SK-N-SH (cell line): ENCODE data around the gene APBB1IP. TPM values are rescaled to one million over a fixed set of nuclear protein-coding genes. Genes with fewer than 3 reads are reported as not detected.

ENCODE experiments used
- CTCF ChIA-PET: fragments of 300-600, 350-600 bp; formaldehyde crosslinking; extraction: SDS; loops from one replicate; lab custom pipeline; 2021; lab: Yijun Ruan, JAX
- POLR2A ChIA-PET: fragments of 350-600 bp; sonication (Branson Sonifier 250); formaldehyde crosslinking; extraction: SDS; loops from one replicate; lab custom pipeline; 2020; ENCODE audit warnings: antibody characterized with exemption, inconsistent platforms; lab: Yijun Ruan, JAX
- DNase-seq: peaks from one replicate; pipeline ENCODE4 v3.0.0; 2012
- H2AFZ ChIP-seq: fragments of 200-600 bp; sonication (generic); 2 replicates; pipeline ENCODE4 v1.8.1; 2016; ENCODE audit warnings: antibody characterized with exemption, mild to moderate bottlenecking, low read depth
- H3F3A ChIP-seq: fragments of 200-600 bp; sonication (generic); replicated peaks from 2 replicates; pipeline ENCODE3; 2016; ENCODE audit warnings: antibody characterized with exemption, mild to moderate bottlenecking; ENCODE audit not compliant: insufficient read depth
- H3K27ac ChIP-seq, 2 experiments: fragments of 200-500 bp in 1 of 2; fragments of 200-600 bp in 1 of 2; sonication (Bioruptor generic) in 1 of 2; sonication (generic), shearing (Covaris generic) in 1 of 2; 2 replicates each; pipeline versions ENCODE4 v1.5.1 to v1.6.1; 2014 to 2016; ENCODE audit warnings: low read depth in 2 of 2, inconsistent platforms in 1 of 2, low read length in 1 of 2, mild to moderate bottlenecking in 1 of 2, mixed read lengths in 1 of 2
- H3K27me3 ChIP-seq: fragments of 200-600 bp; sonication (generic), shearing (Covaris generic); 2 replicates; pipeline ENCODE4 v1.6.1; 2016; ENCODE audit warnings: mixed run types; ENCODE audit not compliant: insufficient read depth
- H3K36me3 ChIP-seq, 2 experiments: fragments of 200-500 bp in 1 of 2; fragments of 200-600 bp in 1 of 2; sonication (Bioruptor generic) in 1 of 2; sonication (generic) in 1 of 2; replicated peaks in 1 of 2; 2 replicates each; pipeline versions ENCODE3 to v1.5.1; 2014 to 2016; ENCODE audit warnings: low read length in 1 of 2, mild to moderate bottlenecking in 1 of 2; ENCODE audit not compliant: insufficient read depth in 2 of 2, control insufficient read depth in 1 of 2
- H3K4me1 ChIP-seq, 2 experiments: fragments of 200-500 bp in 1 of 2; fragments of 200-600 bp in 1 of 2; sonication (Bioruptor generic) in 1 of 2; sonication (generic), shearing (Covaris generic) in 1 of 2; 2 replicates each; pipeline versions ENCODE4 v1.5.1 to v1.6.1; 2014 to 2016; ENCODE audit warnings: low read depth in 1 of 2, low read length in 1 of 2, mixed run types in 1 of 2; ENCODE audit not compliant: insufficient read depth in 2 of 2, control insufficient read depth in 1 of 2
- H3K4me2 ChIP-seq: fragments of 200-600 bp; sonication (generic), shearing (Covaris generic); 2 replicates; pipeline ENCODE4 v1.6.1; 2017; ENCODE audit warnings: mixed run types
- H3K4me3 ChIP-seq, 2 experiments: fragments of 200-500 bp in 1 of 2; fragments of 200-600 bp in 1 of 2; sonication (Bioruptor generic) in 1 of 2; sonication (generic), shearing (Covaris generic) in 1 of 2; 2 replicates each; pipeline versions ENCODE4 v1.5.1 to v1.8.1; 2014 to 2016; ENCODE audit warnings: low read depth in 2 of 2, inconsistent platforms in 1 of 2, low read length in 1 of 2, mild to moderate bottlenecking in 1 of 2, mixed read lengths in 1 of 2, moderate library complexity in 1 of 2
- H3K79me2 ChIP-seq: fragments of 200-600 bp; sonication (generic); 2 replicates; pipeline ENCODE4 v1.8.1; 2017; ENCODE audit warnings: mild to moderate bottlenecking; ENCODE audit not compliant: insufficient read depth
- H3K9ac ChIP-seq: fragments of 200-600 bp; sonication (generic); 2 replicates; pipeline ENCODE4 v1.6.1; 2017; ENCODE audit warnings: mixed run types
- H3K9me2 ChIP-seq: fragments of 200-600 bp; sonication (generic); 2 replicates; pipeline ENCODE4 v1.6.1; 2017; ENCODE audit warnings: mixed run types
- H3K9me3 ChIP-seq: fragments of 200-600 bp; sonication (generic); 2 replicates; pipeline ENCODE4 v1.6.1; 2017; ENCODE audit warnings: mixed run types, mild to moderate bottlenecking, moderate library complexity
- H4K20me1 ChIP-seq: fragments of 200-600 bp; sonication (generic); 2 replicates; pipeline ENCODE4 v1.6.1; 2017; ENCODE audit warnings: mild to moderate bottlenecking, mixed run types; ENCODE audit not compliant: insufficient read depth
- ELF1 ChIP-seq: IDR thresholded peaks from 2 replicates; pipeline ENCODE4 v1.4.0; 2012
- EZH2phosphoT487 ChIP-seq: fragments of 200-600 bp; sonication (generic); IDR thresholded peaks from 2 replicates; pipeline ENCODE4 v1.6.1; 2017; ENCODE audit warnings: low read depth, mixed run types, mild to moderate bottlenecking, antibody characterized with exemption, moderate library complexity, borderline replicate concordance
- FOXM1 ChIP-seq: IDR thresholded peaks from 2 replicates; pipeline ENCODE4 v1.4.0; 2012; ENCODE audit warnings: low read depth, mild to moderate bottlenecking
- JUND ChIP-seq: IDR thresholded peaks from 2 replicates; pipeline ENCODE4 v1.4.0; 2012
- NFIC ChIP-seq: IDR thresholded peaks from 2 replicates; pipeline ENCODE4 v1.4.0; 2012; ENCODE audit warnings: borderline replicate concordance
- NRF1 ChIP-seq: IDR thresholded peaks from 2 replicates; pipeline ENCODE4 v1.6.1; 2012; ENCODE audit warnings: low read depth, mild to moderate bottlenecking, low read length
- RAD21 ChIP-seq: IDR thresholded peaks from 2 replicates; pipeline ENCODE4 v1.6.1; 2012; ENCODE audit warnings: mild to moderate bottlenecking, low read length
- RFX5 ChIP-seq: IDR thresholded peaks from 2 replicates; pipeline ENCODE4 v1.6.1; 2012; ENCODE audit warnings: mild to moderate bottlenecking, improper control_type of control experiment, low read length
- TAF1 ChIP-seq: IDR thresholded peaks from 2 replicates; pipeline ENCODE4 v1.6.1; 2012; ENCODE audit warnings: low read depth, mild to moderate bottlenecking, low read length, moderate library complexity, borderline replicate concordance
- TCF12 ChIP-seq: IDR thresholded peaks from 2 replicates; pipeline ENCODE4 v1.4.0; 2012
- TEAD4 ChIP-seq: IDR thresholded peaks from 2 replicates; pipeline ENCODE4 v1.4.0; 2012; ENCODE audit warnings: mild to moderate bottlenecking, borderline replicate concordance; ENCODE audit not compliant: insufficient read depth
- YY1 ChIP-seq: IDR thresholded peaks from 2 replicates; pipeline ENCODE4 v1.4.0; 2012; ENCODE audit warnings: low read depth, mild to moderate bottlenecking
- WGBS: methylation state at CpG from one replicate; pipeline ENCODE4 v1.1.6; 2017; ENCODE audit warnings: low lambda C conversion rate; 5-methylcytosine and 5-hydroxymethylcytosine counted together
- polyA plus RNA-seq, 3 experiments: library from polyadenylated mRNA; depleted of rRNA; stranded (reverse); fragments of >200 nt; gene quantifications; 2 replicates each; pipeline ENCODE4 v1.2.3, GENCODE V29; 2012
- TF ChIP-seq, protein P1 (sequence below): fragments of 200-600 bp; sonication (generic); IDR thresholded peaks from 2 replicates; pipeline ENCODE4 v1.6.1; 2017; ENCODE audit warnings: antibody characterized with exemption, mild to moderate bottlenecking, moderate library complexity
- TF ChIP-seq, protein P2 (sequence below): fragments of 150-350 bp; IDR thresholded peaks from 2 replicates; pipeline ENCODE4 v1.6.1; 2017; ENCODE audit warnings: antibody characterized with exemption, low read length, low read depth, borderline replicate concordance
- TF ChIP-seq, protein P3 (sequence below): IDR thresholded peaks from 2 replicates; pipeline ENCODE4; 2012
- TF ChIP-seq, protein P4 (sequence below): IDR thresholded peaks from 2 replicates; pipeline ENCODE4 v1.4.0; 2012; ENCODE audit warnings: low read depth, borderline replicate concordance
- TF ChIP-seq, protein P5 (sequence below): fragments of 150-350 bp; IDR thresholded peaks from 2 replicates; pipeline ENCODE4 v1.6.1; 2016; ENCODE audit warnings: mild to moderate bottlenecking, low read depth, low read length

APBB1IP gene
- polyA plus RNA-seq, 1 of the 3 experiments (the other 2 are of a cell fraction) = not detected

DNA sequence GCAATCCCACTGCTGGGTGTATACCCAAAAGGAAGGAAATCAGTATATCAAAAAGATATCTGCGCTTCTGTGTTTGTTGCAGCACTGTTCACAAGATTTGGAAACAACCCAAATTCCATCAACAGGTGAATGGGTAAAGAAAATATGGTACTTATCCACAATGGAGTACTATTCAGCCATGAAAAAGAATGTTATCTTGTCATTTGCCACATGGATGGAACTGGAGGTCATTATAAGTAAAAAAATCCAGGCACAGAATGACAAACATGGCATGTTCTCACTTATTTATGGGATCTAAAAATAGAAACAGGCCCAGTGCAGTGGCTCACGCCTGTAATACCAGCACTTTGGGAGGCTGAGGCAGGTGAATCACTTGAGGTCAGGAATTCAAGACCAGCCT lies 15.7 kb downstream of the APBB1IP start:
- 7% methylated on average over 2 of the region's 2 CpGs for WGBS

More for the DNA sequence above, 15.7 kb downstream of the APBB1IP start:
- Histone ChIP-seq H3K4me1 (no peaks in the 10 kb centered on the region), H3K4me2 (no peak overlapping the region), H3K27ac (no peak overlapping the region), H3K9me3 (no peaks in the 10 kb centered on the region), H3K79me2 (no peaks in the 10 kb centered on the region), H2AFZ (no peak overlapping the region)
- POLR2A ChIA-PET = no interaction called here
- DNase-seq = no peak
- TF ChIP-seq FOXM1 = no peak
- TF ChIP-seq RAD21 = no peak
- TF ChIP-seq, protein P1, sequence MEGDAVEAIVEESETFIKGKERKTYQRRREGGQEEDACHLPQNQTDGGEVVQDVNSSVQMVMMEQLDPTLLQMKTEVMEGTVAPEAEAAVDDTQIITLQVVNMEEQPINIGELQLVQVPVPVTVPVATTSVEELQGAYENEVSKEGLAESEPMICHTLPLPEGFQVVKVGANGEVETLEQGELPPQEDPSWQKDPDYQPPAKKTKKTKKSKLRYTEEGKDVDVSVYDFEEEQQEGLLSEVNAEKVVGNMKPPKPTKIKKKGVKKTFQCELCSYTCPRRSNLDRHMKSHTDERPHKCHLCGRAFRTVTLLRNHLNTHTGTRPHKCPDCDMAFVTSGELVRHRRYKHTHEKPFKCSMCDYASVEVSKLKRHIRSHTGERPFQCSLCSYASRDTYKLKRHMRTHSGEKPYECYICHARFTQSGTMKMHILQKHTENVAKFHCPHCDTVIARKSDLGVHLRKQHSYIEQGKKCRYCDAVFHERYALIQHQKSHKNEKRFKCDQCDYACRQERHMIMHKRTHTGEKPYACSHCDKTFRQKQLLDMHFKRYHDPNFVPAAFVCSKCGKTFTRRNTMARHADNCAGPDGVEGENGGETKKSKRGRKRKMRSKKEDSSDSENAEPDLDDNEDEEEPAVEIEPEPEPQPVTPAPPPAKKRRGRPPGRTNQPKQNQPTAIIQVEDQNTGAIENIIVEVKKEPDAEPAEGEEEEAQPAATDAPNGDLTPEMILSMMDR = no peak
- TF ChIP-seq, protein P2, sequence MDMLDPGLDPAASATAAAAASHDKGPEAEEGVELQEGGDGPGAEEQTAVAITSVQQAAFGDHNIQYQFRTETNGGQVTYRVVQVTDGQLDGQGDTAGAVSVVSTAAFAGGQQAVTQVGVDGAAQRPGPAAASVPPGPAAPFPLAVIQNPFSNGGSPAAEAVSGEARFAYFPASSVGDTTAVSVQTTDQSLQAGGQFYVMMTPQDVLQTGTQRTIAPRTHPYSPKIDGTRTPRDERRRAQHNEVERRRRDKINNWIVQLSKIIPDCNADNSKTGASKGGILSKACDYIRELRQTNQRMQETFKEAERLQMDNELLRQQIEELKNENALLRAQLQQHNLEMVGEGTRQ = no peak
- TF ChIP-seq JUND = no peak
- TF ChIP-seq RFX5 = no peak
- TF ChIP-seq TAF1 = no peak
- TF ChIP-seq, protein P3, sequence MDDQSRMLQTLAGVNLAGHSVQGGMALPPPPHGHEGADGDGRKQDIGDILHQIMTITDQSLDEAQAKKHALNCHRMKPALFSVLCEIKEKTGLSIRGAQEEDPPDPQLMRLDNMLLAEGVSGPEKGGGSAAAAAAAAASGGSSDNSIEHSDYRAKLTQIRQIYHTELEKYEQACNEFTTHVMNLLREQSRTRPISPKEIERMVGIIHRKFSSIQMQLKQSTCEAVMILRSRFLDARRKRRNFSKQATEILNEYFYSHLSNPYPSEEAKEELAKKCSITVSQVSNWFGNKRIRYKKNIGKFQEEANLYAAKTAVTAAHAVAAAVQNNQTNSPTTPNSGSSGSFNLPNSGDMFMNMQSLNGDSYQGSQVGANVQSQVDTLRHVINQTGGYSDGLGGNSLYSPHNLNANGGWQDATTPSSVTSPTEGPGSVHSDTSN = no peak
- TF ChIP-seq, protein P4, sequence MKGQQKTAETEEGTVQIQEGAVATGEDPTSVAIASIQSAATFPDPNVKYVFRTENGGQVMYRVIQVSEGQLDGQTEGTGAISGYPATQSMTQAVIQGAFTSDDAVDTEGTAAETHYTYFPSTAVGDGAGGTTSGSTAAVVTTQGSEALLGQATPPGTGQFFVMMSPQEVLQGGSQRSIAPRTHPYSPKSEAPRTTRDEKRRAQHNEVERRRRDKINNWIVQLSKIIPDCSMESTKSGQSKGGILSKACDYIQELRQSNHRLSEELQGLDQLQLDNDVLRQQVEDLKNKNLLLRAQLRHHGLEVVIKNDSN = no peak
- no peak for TF ChIP-seq NFIC
- no peak for TF ChIP-seq YY1
- no peak for TF ChIP-seq NRF1
- no peak for TF ChIP-seq EZH2phosphoT487
- TF ChIP-seq, protein P5, sequence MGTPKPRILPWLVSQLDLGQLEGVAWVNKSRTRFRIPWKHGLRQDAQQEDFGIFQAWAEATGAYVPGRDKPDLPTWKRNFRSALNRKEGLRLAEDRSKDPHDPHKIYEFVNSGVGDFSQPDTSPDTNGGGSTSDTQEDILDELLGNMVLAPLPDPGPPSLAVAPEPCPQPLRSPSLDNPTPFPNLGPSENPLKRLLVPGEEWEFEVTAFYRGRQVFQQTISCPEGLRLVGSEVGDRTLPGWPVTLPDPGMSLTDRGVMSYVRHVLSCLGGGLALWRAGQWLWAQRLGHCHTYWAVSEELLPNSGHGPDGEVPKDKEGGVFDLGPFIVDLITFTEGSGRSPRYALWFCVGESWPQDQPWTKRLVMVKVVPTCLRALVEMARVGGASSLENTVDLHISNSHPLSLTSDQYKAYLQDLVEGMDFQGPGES = no peak
- TF ChIP-seq TEAD4 = no peak
- TF ChIP-seq ELF1 = no peak
- TF ChIP-seq TCF12 = no peak
- TF ChIP-seq, all 33 proteins: peak for 0
- Histone ChIP-seq H4K20me1 (no peaks in the 10 kb centered on the region), H3K4me3 (no peak overlapping the region), H3K36me3 (no peaks in the 10 kb centered on the region), H3K9me2 (no peaks in the 10 kb centered on the region), H3K9ac (no peak overlapping the region), H3F3A (no peaks in the 10 kb centered on the region), H3K27me3 (no peaks in the 10 kb centered on the region)
- CTCF ChIA-PET = no interaction called here
